HL-60 (cell line): ENCODE data around the gene WWOX.

Source experiments
- DNase-seq, 2 experiments: peaks; one replicate each; pipeline ENCODE4 v3.0.0-alpha.2; 2010 to 2020; ENCODE audit warnings: low read depth in 1 of 2, low spot score in 1 of 2
- H3K27ac ChIP-seq: fragments of 250-450 bp; sonication (Bioruptor Pico); replicated peaks from 2 replicates; pipeline ENCODE4 v1.5.1; 2020; ENCODE audit warnings: mild to moderate bottlenecking, moderate library complexity
- H3K27me3 ChIP-seq: fragments of 250-450 bp; sonication (Bioruptor Pico); 2 replicates; pipeline ENCODE4 v1.5.1; 2021; ENCODE audit warnings: mild to moderate bottlenecking, moderate library complexity; ENCODE audit not compliant: insufficient read depth, poor library complexity, severe bottlenecking
- H3K4me3 ChIP-seq: replicated peaks from 2 replicates; pipeline ENCODE4 v1.5.1; 2011; ENCODE audit warnings: mild to moderate bottlenecking, control low read depth, low read length; ENCODE audit not compliant: insufficient read depth
- CTCF ChIP-seq: IDR thresholded peaks from one replicate; pipeline ENCODE4 v1.5.1; 2011; ENCODE audit warnings: low read length, control low read depth, inconsistent platforms; ENCODE audit not compliant: insufficient read depth
- GABPA ChIP-seq: IDR thresholded peaks from 2 replicates; pipeline ENCODE4 v1.6.1; 2012; ENCODE audit warnings: low read depth
- POLR2AphosphoS5 ChIP-seq: IDR thresholded peaks from 2 replicates; pipeline ENCODE4 v1.6.1; 2012; ENCODE audit warnings: low read depth
- REST ChIP-seq: IDR thresholded peaks from 2 replicates; pipeline ENCODE4 v1.6.1; 2012; ENCODE audit warnings: low read depth; ENCODE audit not compliant: insufficient replicate concordance
- SPI1 ChIP-seq: IDR thresholded peaks from 2 replicates; pipeline ENCODE4 v1.6.1; 2012; ENCODE audit warnings: low read depth, mild to moderate bottlenecking, borderline replicate concordance

WWOX gene

GRCh38 chr16:78735337-78735736 lies 635.9 kb downstream of the WWOX start:
- Histone ChIP-seq H3K27me3 (no peaks in the 10 kb centered on the region), H3K4me3 (no peak overlapping the region), H3K27ac (no peak overlapping the region)
- no peak for TF ChIP-seq CTCF
- no peak for TF ChIP-seq POLR2AphosphoS5
- no peak for TF ChIP-seq GABPA
- no peak for TF ChIP-seq SPI1
- TF ChIP-seq REST: no peak
- DNase-seq: no peak

DNA sequence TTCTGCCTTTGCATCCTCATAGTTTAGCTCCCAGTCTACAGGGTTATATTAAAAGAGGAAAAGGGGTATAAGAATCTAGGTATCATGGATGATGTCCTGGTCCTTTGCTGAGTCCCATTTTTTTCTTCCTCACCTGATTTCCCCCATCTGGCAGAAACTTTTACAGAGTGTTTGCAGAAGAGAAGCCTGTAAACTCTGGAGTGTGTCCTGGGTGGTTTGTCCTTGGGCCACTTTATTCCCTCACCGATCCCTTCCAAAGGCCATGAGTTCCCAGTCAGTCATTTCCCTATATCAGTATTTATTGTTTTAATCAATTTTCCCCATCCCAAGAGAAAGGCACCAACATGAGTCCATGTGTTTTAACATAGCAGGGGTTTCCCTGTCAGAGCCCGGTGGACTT lies 638.2 kb downstream of the WWOX start:
- H3K27ac ChIP-seq: no peak overlapping the region

GRCh38 chr16:78738557-78738956 lies 639.1 kb downstream of the WWOX start:
- no peak overlapping the region for H3K27ac ChIP-seq
- TF ChIP-seq REST (no peak), SPI1 (no peak), GABPA (no peak), POLR2AphosphoS5 (no peak), CTCF (no peak)
- H3K27me3 ChIP-seq: no peaks in the 10 kb centered on the region
- no peak overlapping the region for H3K4me3 ChIP-seq
- no peak for DNase-seq

More for the DNA sequence above, 638.2 kb downstream of the WWOX start:
- DNase-seq: no peak
- Histone ChIP-seq H3K27me3 (no peaks in the 10 kb centered on the region), H3K4me3 (no peak overlapping the region)
- TF ChIP-seq SPI1 (no peak), CTCF (no peak), REST (no peak), POLR2AphosphoS5 (no peak), GABPA (no peak)
